Stomach (tissue), 9 donors: ENCODE data around the gene PRDM12. TPM values are rescaled to one million over a fixed set of nuclear protein-coding genes. Genes with fewer than 3 reads are reported as not detected.

Experiments used
- DNase-seq, 2 donors: peaks; one replicate each; pipeline versions ENCODE4 v3.0.0 to v3.0.0-alpha.2; 2013 to 2019
- H3K27ac ChIP-seq, 5 donors: fragments of 200-600 bp in 4 of 5; sonication (generic) in 4 of 5; one replicate each; pipeline ENCODE4 v1.5.1; 2013 to 2019; ENCODE audit warnings: mild to moderate bottlenecking in 1 of 5, moderate library complexity in 1 of 5
- H3K27me3 ChIP-seq, 3 donors: fragments of 200-600 bp; sonication (generic); one replicate each; pipeline ENCODE4 v1.5.1; 2017 to 2019; ENCODE audit warnings: mixed run types in 1 of 3
- H3K36me3 ChIP-seq, 4 donors: fragments of 200-600 bp; sonication (generic); 1 replicate in 3 of 4; 2 replicates in 1 of 4; pipeline ENCODE4 v1.5.1; 2016 to 2019
- H3K4me1 ChIP-seq, 4 donors: fragments of 200-600 bp; sonication (generic); one replicate each; pipeline ENCODE4 v1.5.1; 2016 to 2019
- H3K4me3 ChIP-seq, 4 donors: fragments of 200-600 bp; sonication (generic) in 3 of 4; one replicate each; pipeline ENCODE4 v1.5.1; 2016 to 2019; ENCODE audit warnings: mild to moderate bottlenecking in 1 of 4
- H3K9me3 ChIP-seq, 4 donors: fragments of 200-600 bp; sonication (generic); one replicate each; pipeline ENCODE4 v1.5.1; 2016 to 2019
- CTCF ChIP-seq, 7 experiments: fragments of 450-650 bp in 4 of 7; fragments of 200-600 bp in 3 of 7; sonication (generic) in 3 of 7; IDR thresholded peaks; one replicate each; pipeline ENCODE4 v1.5.1; 2016 to 2019; ENCODE audit warnings: antibody characterized with exemption in 7 of 7, control low read depth in 2 of 7, mild to moderate bottlenecking in 1 of 7
- EP300 ChIP-seq: sonication (generic); formaldehyde crosslinking; IDR thresholded peaks from one replicate; pipeline ENCODE4 v1.6.1; 2017; ENCODE audit warnings: antibody characterized with exemption
- POLR2A ChIP-seq, 4 donors: fragments of 450-650 bp; IDR thresholded peaks; one replicate each; pipeline ENCODE4 v1.6.1; 2016; ENCODE audit warnings: antibody characterized with exemption in 4 of 4, control low read depth in 2 of 4, mild to moderate bottlenecking in 1 of 4, moderate library complexity in 1 of 4
- POLR2AphosphoS5 ChIP-seq, 3 donors: sonication (generic); formaldehyde crosslinking; IDR thresholded peaks; one replicate each; pipeline ENCODE4 v1.6.1; 2016; ENCODE audit warnings: antibody characterized with exemption in 3 of 3
- WGBS, 5 donors: extraction: QIAGEN DNeasy Blood & Tissue Kit in 3 of 5; methylation state at CpG; one replicate each; pipeline versions ENCODE4 v1.1.5 to v1.1.7; 2013 to 2018; 5-methylcytosine and 5-hydroxymethylcytosine counted together
- intact Hi-C: fragments of 100-400 bp; cut with DNase I; formaldehyde crosslinking; loops from one replicate; pipeline ENCODE4 v1.15.1; 2023; ENCODE audit warnings: low total_unique reads
- polyA plus RNA-seq, 3 donors: library from polyadenylated mRNA; stranded (reverse); fragments of 200-250 nt; gene quantifications; one replicate each; pipeline ENCODE4 v1.2.3, GENCODE V29; 2013
- total RNA-seq, 5 donors: library from RNA; depleted of rRNA; stranded (reverse); fragments of >200 nt; gene quantifications; one replicate each; pipeline versions ENCODE4 v1.1.0 to v1.2.3, GENCODE V29; 2014 to 2016
- donor health status: healthy with polysubstance abuse.
- donor health status: Bipolar disorder and iron deficiency.
- donor health status: healthy.

PRDM12 gene
- total and polyA plus RNA-seq, 8 donors: 0.08 TPM; not detected in 7

GRCh38 chr9:130632841-130633240 lies 31.6 kb upstream of the PRDM12 start:
- TF ChIP-seq EP300 (no peak), POLR2A (IDR thresholded peaks at IDR 0.05) (no peak)
- Histone ChIP-seq H3K27ac (no peak overlapping the region), H3K27me3 (no peaks in the 10 kb centered on the region), H3K36me3 (peaks cover 80 to 100% (median 98%) of the 10 kb centered on the region in 4 donors), H3K9me3 (no peaks in the 10 kb centered on the region), H3K4me3 (no peak overlapping the region), H3K4me1 (no peaks in the 10 kb centered on the region)
- intact Hi-C loops: no loop called here
- no peak for DNase-seq
- 90 to 98% (median 95%) methylated on average over 7 of the region's 7 CpGs for WGBS, 5 donors

- 90 to 95% (median 94%) methylated on average over 20 to 25 of the region's 25 CpGs for WGBS, 5 donors
- no peak for TF ChIP-seq EP300
- no peak for TF ChIP-seq POLR2A (IDR thresholded peaks at IDR 0.05)
- TF ChIP-seq CTCF (IDR thresholded peaks at IDR 0.05): no peak
- TF ChIP-seq POLR2AphosphoS5 (IDR thresholded peaks at IDR 0.05): no peak
- Histone ChIP-seq H3K4me3 (no peak overlapping the region), H3K27me3 (no peaks in the 10 kb centered on the region), H3K4me1 (no peaks in the 10 kb centered on the region), H3K9me3 (no peaks in the 10 kb centered on the region), H3K27ac (no peak overlapping the region), H3K36me3 (peaks cover 78 to 100% (median 97%) of the 10 kb centered on the region in 4 donors)
- intact Hi-C loops: no loop called here
- DNase-seq: no peak
These were observed 30.8 kb upstream of the PRDM12 start for GRCh38 chr9:130633336-130634190.

GRCh38 chr9:130634191-130634768 lies 30.1 kb upstream of the PRDM12 start:
- intact Hi-C loops: no loop called here
- no peaks in the 10 kb centered on the region for H3K9me3 ChIP-seq
- H3K27ac ChIP-seq: no peak overlapping the region
- H3K27me3 ChIP-seq: no peaks in the 10 kb centered on the region
- H3K4me1 ChIP-seq: no peaks in the 10 kb centered on the region
- WGBS, 5 donors: 87 to 95% (median 92%) methylated on average over 8 to 14 of the region's 14 CpGs
- H3K36me3 ChIP-seq: peaks cover 75 to 97% (median 95%) of the 10 kb centered on the region in 4 donors
- DNase-seq: no peak
- no peak overlapping the region for H3K4me3 ChIP-seq
- TF ChIP-seq POLR2A (IDR thresholded peaks at IDR 0.05): no peak
- TF ChIP-seq POLR2AphosphoS5 (IDR thresholded peaks at IDR 0.05): no peak
- TF ChIP-seq EP300: no peak
- TF ChIP-seq CTCF (IDR thresholded peaks at IDR 0.05): no peak

GRCh38 chr9:130634801-130635200 lies 29.6 kb upstream of the PRDM12 start:
- H3K9me3 ChIP-seq: no peaks in the 10 kb centered on the region
- peaks cover 74 to 92% (median 90%) of the 10 kb centered on the region in 4 donors for H3K36me3 ChIP-seq
- H3K4me3 ChIP-seq: no peak overlapping the region
- DNase-seq: no peak
- H3K27ac ChIP-seq: no peak overlapping the region
- no peaks in the 10 kb centered on the region for H3K4me1 ChIP-seq
- 83 to 88% (median 84%) methylated on average over 7 to 8 of the region's 8 CpGs for WGBS, 5 donors
- intact Hi-C loops: no loop called here
- no peaks in the 10 kb centered on the region for H3K27me3 ChIP-seq
- TF ChIP-seq CTCF (IDR thresholded peaks at IDR 0.05) (no peak), POLR2AphosphoS5 (IDR thresholded peaks at IDR 0.05) (no peak), EP300 (no peak), POLR2A (IDR thresholded peaks at IDR 0.05) (no peak)

GRCh38 chr9:130635306-130635705 lies 29.1 kb upstream of the PRDM12 start:
- Histone ChIP-seq H3K27ac (no peak overlapping the region), H3K36me3 (peaks cover 69 to 87% (median 85%) of the 10 kb centered on the region in 4 donors), H3K4me1 (no peaks in the 10 kb centered on the region), H3K27me3 (no peaks in the 10 kb centered on the region), H3K9me3 (no peaks in the 10 kb centered on the region), H3K4me3 (no peak overlapping the region)
- no peak for DNase-seq
- no peak for TF ChIP-seq POLR2A (IDR thresholded peaks at IDR 0.05)
- no peak for TF ChIP-seq CTCF (IDR thresholded peaks at IDR 0.05)
- no peak for TF ChIP-seq POLR2AphosphoS5 (IDR thresholded peaks at IDR 0.05)
- no peak for TF ChIP-seq EP300
- intact Hi-C loops: no loop called here
- WGBS, 5 donors: 92 to 97% (median 96%) methylated on average over 6 of the region's 6 CpGs
